ENCODE measurements around the gene ZSCAN31. TPM values are rescaled to one million over a fixed set of nuclear protein-coding genes. Genes with fewer than 3 reads are reported as not detected.
"Not testable (repeated sequence)": the region's sequence is repeated elsewhere in the genome, so short reads cannot be mapped to it uniquely, and the experiment has no call there.

ZSCAN31 gene
- total and polyA plus RNA-seq, 9 donors: 12.1 to 40.1 (median 21.4) TPM

- WGBS, 3 donors: 85 to 92% (median 90%) methylated on average over 23 of the region's 23 CpGs
- Histone ChIP-seq H3K27me3 (no peaks in the 10 kb centered on the region), H3K36me3 (no peaks in the 10 kb centered on the region), H3K4me3 (no peak overlapping the region), H3K4me1 (ENCODE audit: insufficient read depth) (no peaks in the 10 kb centered on the region), H3K27ac (no peak overlapping the region), H3K9me3 (no peaks in the 10 kb centered on the region)
- TF ChIP-seq EP300 (IDR thresholded peaks at IDR 0.05) (no peak), CTCF (IDR thresholded peaks at IDR 0.05) (no peak), POLR2A (IDR thresholded peaks at IDR 0.05) (no peak)
- DNase-seq: no peak
- intact Hi-C loops (cut with DNase I): no loop called here
Observed at GRCh38 chr6:28312939-28313338, 23.0 kb downstream of the ZSCAN31 start.

- Histone ChIP-seq H3K4me1 (ENCODE audit: insufficient read depth) (no peaks in the 10 kb centered on the region), H3K9me3 (no peaks in the 10 kb centered on the region), H3K27ac (no peak overlapping the region), H3K36me3 (no peaks in the 10 kb centered on the region), H3K4me3 (no peak overlapping the region), H3K27me3 (no peaks in the 10 kb centered on the region)
- 79 to 85% (median 83%) methylated on average over 9 of the region's 9 CpGs for WGBS, 3 donors
- TF ChIP-seq CTCF (IDR thresholded peaks at IDR 0.05): no peak
- intact Hi-C loops (cut with DNase I): no loop called here
- no peak for DNase-seq
Observed at GRCh38 chr6:28311139-28311823, 24.7 kb downstream of the ZSCAN31 start.

GRCh38 chr6:28306363-28306762, 29.6 kb downstream of the ZSCAN31 start:
- intact Hi-C loops (cut with DNase I); H3K9me3 ChIP-seq; H3K27me3 ChIP-seq; H3K36me3 ChIP-seq; DNase-seq; H3K4me1 ChIP-seq (ENCODE audit: insufficient read depth); H3K27ac ChIP-seq; H3K4me3 ChIP-seq: not testable (repeated sequence)

- Histone ChIP-seq H3K4me1 (ENCODE audit: insufficient read depth) (no peaks in the 10 kb centered on the region), H3K36me3 (no peaks in the 10 kb centered on the region), H3K27me3 (no peaks in the 10 kb centered on the region), H3K4me3 (no peak overlapping the region), H3K27ac (no peak overlapping the region), H3K9me3 (no peaks in the 10 kb centered on the region)
- no peak for DNase-seq
- TF ChIP-seq CTCF (IDR thresholded peaks at IDR 0.05) (no peak), EP300 (IDR thresholded peaks at IDR 0.05) (no peak), POLR2A (IDR thresholded peaks at IDR 0.05) (no peak)
- intact Hi-C loops (cut with DNase I): no loop called here
- WGBS, 3 donors: 91 to 97% (median 93%) methylated on average over 3 of the region's 3 CpGs
Observed at GRCh38 chr6:28303570-28303969, 32.4 kb downstream of the ZSCAN31 start.

- no peaks in the 10 kb centered on the region for H3K27me3 ChIP-seq
- H3K9me3 ChIP-seq: no peaks in the 10 kb centered on the region
- H3K36me3 ChIP-seq: no peaks in the 10 kb centered on the region
- H3K27ac ChIP-seq: no peak overlapping the region
- H3K4me3 ChIP-seq: no peak overlapping the region
- no peak for DNase-seq
- H3K4me1 ChIP-seq (ENCODE audit: insufficient read depth): no peaks in the 10 kb centered on the region
- WGBS, 3 donors: 86 to 96% (median 95%) methylated on average over 7 of the region's 7 CpGs
- intact Hi-C loops (cut with DNase I): no loop called here
- TF ChIP-seq CTCF (IDR thresholded peaks at IDR 0.05): no peak
- TF ChIP-seq POLR2A (IDR thresholded peaks at IDR 0.05): no peak
- TF ChIP-seq EP300 (IDR thresholded peaks at IDR 0.05): no peak
Observed at GRCh38 chr6:28296520-28297060, 39.4 kb downstream of the ZSCAN31 start.

Measured in ovary (tissue), 9 donors.